Measurements from ENCODE around the gene GRIP2.

The GRIP2 gene

GRCh38 chr3:14467814-14468620 is 72.1 kb downstream of the GRIP2 start:
- no peak for TF ChIP-seq POU6F1 (CRISPR knock-in tag; IDR thresholded peaks at IDR 0.05; ENCODE audit: borderline replicate concordance, low read depth)
- no peak for TF ChIP-seq OSR1 (CRISPR knock-in tag; IDR thresholded peaks at IDR 0.05)
- no peak for TF ChIP-seq RARB (CRISPR knock-in tag; IDR thresholded peaks at IDR 0.05)
- TF ChIP-seq ISL1 (CRISPR knock-in tag; IDR thresholded peaks at IDR 0.05) = no peak
- TF ChIP-seq ZNF8 (CRISPR knock-in tag; IDR thresholded peaks at IDR 0.05) = no peak
- TF ChIP-seq GLIS3 (CRISPR knock-in tag; IDR thresholded peaks at IDR 0.05) = no peak
- TF ChIP-seq CSDC2 (CRISPR knock-in tag; IDR thresholded peaks at IDR 0.05) = no peak
- no peak for TF ChIP-seq ESRRG (CRISPR knock-in tag; IDR thresholded peaks at IDR 0.05)
- no peak for TF ChIP-seq TCF4 (CRISPR knock-in tag; IDR thresholded peaks at IDR 0.05; ENCODE audit: borderline replicate concordance)
- TF ChIP-seq CSRNP3 (CRISPR knock-in tag; IDR thresholded peaks at IDR 0.05) = no peak
- no peak for TF ChIP-seq ARNTL (CRISPR knock-in tag; IDR thresholded peaks at IDR 0.05; ENCODE audit: borderline replicate concordance, low read depth)
- TF ChIP-seq CREB5 (CRISPR knock-in tag; IDR thresholded peaks at IDR 0.05; ENCODE audit: low read depth) = no peak
- TF ChIP-seq TSHZ2 (CRISPR knock-in tag; IDR thresholded peaks at IDR 0.05) = no peak
- no peak for TF ChIP-seq ZC3H10 (CRISPR knock-in tag; IDR thresholded peaks at IDR 0.05)
- ATAC-seq = peak; percentile 34; the same call in 2 of the 3 replicates

GRCh38 chr3:14466179-14466903 is 73.8 kb downstream of the GRIP2 start:
- no peak for TF ChIP-seq TOX (CRISPR knock-in tag; IDR thresholded peaks at IDR 0.05; ENCODE audit: borderline replicate concordance)
- TF ChIP-seq CSRNP3 (CRISPR knock-in tag; IDR thresholded peaks at IDR 0.05) = no peak
- no peak for TF ChIP-seq ZFP3 (CRISPR knock-in tag; IDR thresholded peaks at IDR 0.05)
- TF ChIP-seq SNAI2 (CRISPR knock-in tag; IDR thresholded peaks at IDR 0.05) = no peak
- no peak for TF ChIP-seq ZNF70 (CRISPR knock-in tag; IDR thresholded peaks at IDR 0.05)
- no peak for TF ChIP-seq ZNF8 (CRISPR knock-in tag; IDR thresholded peaks at IDR 0.05)
- TF ChIP-seq ISL1 (CRISPR knock-in tag; IDR thresholded peaks at IDR 0.05) = no peak
- no peak for TF ChIP-seq ZNF565 (CRISPR knock-in tag; conservative IDR thresholded peaks at IDR 0.05; ENCODE audit: low read depth)
- no peak for TF ChIP-seq ZFP30 (CRISPR knock-in tag; IDR thresholded peaks at IDR 0.05)
- TF ChIP-seq TSHZ2 (CRISPR knock-in tag; IDR thresholded peaks at IDR 0.05) = no peak
- no peak for TF ChIP-seq PATZ1 (CRISPR knock-in tag; IDR thresholded peaks at IDR 0.05; ENCODE audit: borderline replicate concordance)
- no peak for TF ChIP-seq OSR1 (CRISPR knock-in tag; IDR thresholded peaks at IDR 0.05)
- no peak for TF ChIP-seq CSDC2 (CRISPR knock-in tag; IDR thresholded peaks at IDR 0.05)
- no peak for TF ChIP-seq POU6F1 (CRISPR knock-in tag; IDR thresholded peaks at IDR 0.05; ENCODE audit: borderline replicate concordance, low read depth)
- TF ChIP-seq TCF4 (CRISPR knock-in tag; IDR thresholded peaks at IDR 0.05; ENCODE audit: borderline replicate concordance) = no peak
- ATAC-seq = no peak
